HEK293 (cell line): Measurements from ENCODE around the gene TWF2.

ENCODE experiments used
- CTCF ChIP-seq: fragments of 450-650 bp; formaldehyde crosslinking; IDR thresholded peaks from 2 replicates; pipeline ENCODE4 v1.5.1; 2016; ENCODE audit warnings: missing biosample characterization, missing genetic modification characterization
- PATZ1 ChIP-seq: fragments of 450-650 bp; formaldehyde crosslinking; IDR thresholded peaks from 2 replicates; pipeline ENCODE4 v1.5.1; 2016; ENCODE audit warnings: missing biosample characterization, missing genetic modification characterization
- REST ChIP-seq: fragments of 450-650 bp; formaldehyde crosslinking; IDR thresholded peaks from 2 replicates; pipeline ENCODE4 v1.5.1; 2016; ENCODE audit warnings: missing biosample characterization, missing genetic modification characterization
- ZNF114 ChIP-seq: fragments of 450-650 bp; formaldehyde crosslinking; IDR thresholded peaks from 2 replicates; pipeline ENCODE4 v1.5.0; 2017; ENCODE audit warnings: missing biosample characterization, missing genetic modification characterization
- ZNF24 ChIP-seq: fragments of 450-650 bp; formaldehyde crosslinking; IDR thresholded peaks from 2 replicates; pipeline ENCODE4 v1.5.1; 2016; ENCODE audit warnings: missing biosample characterization, missing genetic modification characterization
- ZNF274 ChIP-seq, 2 experiments: fragments of 200-500 bp in 1 of 2; fragments of 450-650 bp in 1 of 2; sonication (Bioruptor generic) in 1 of 2; formaldehyde crosslinking in 1 of 2; IDR thresholded peaks; 2 replicates each; pipeline versions ENCODE4 v1.5.1 to v1.6.1; 2014 to 2016; ENCODE audit warnings: borderline replicate concordance in 1 of 2, inconsistent platforms in 1 of 2, low read length in 1 of 2, missing biosample characterization in 1 of 2, missing genetic modification characterization in 1 of 2
- ZNF670 ChIP-seq: fragments of 450-650 bp; formaldehyde crosslinking; IDR thresholded peaks from 2 replicates; pipeline ENCODE4 v1.5.1; 2016; ENCODE audit warnings: missing biosample characterization, missing genetic modification characterization, low read depth

- no peak for TF ChIP-seq ZNF274 (IDR thresholded peaks at IDR 0.05; ENCODE audit: low read length)
- no peak for TF ChIP-seq ZNF274 (tag by site-specific recombination; IDR thresholded peaks at IDR 0.05; ENCODE audit: borderline replicate concordance)
- TF ChIP-seq ZNF114 (tag by site-specific recombination): no peak
- no peak for TF ChIP-seq ZNF670 (tag by site-specific recombination)
- TF ChIP-seq REST (tag by site-specific recombination): no peak
- TF ChIP-seq ZNF24 (tag by site-specific recombination): no peak
- TF ChIP-seq PATZ1 (tag by site-specific recombination): no peak
- no peak for TF ChIP-seq CTCF (tag by site-specific recombination)
These were observed 47.8 kb upstream of the TWF2 start for GRCh38 chr3:52286777-52287110.
